NCI-H510A (cell line): ENCODE results near the gene SLC25A12.
"Not testable (repeated sequence)": the region's sequence is repeated elsewhere in the genome, so short reads cannot be mapped to it uniquely, and the experiment has no call there.

Experiments used
- DNase-seq: peaks from one replicate; lab custom pipeline; 2025; lab: John Stamatoyannopoulos, UW

The SLC25A12 gene

GRCh38 chr2:171822525-171823322, 71.3 kb downstream of the SLC25A12 start:
- no peak for DNase-seq

DNA sequence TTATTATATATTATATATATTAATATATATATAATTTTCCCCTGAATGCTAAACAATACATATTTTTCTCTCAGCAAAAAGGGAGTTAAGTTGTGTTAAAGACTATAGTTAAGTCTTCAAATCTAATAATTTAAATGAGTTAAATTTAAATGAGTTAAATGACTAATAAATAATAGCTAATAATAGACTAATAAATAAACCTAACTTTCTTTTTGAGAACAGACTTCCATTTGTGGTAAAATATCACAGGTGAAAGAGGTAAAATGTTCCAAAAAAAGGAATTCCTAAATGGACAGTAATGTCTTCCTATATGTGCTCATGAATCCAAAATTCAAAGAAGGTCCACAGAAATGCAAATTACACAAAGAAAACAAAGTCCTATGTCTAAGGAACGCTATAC, 74.6 kb downstream of the SLC25A12 start:
- no peak for DNase-seq

DNA sequence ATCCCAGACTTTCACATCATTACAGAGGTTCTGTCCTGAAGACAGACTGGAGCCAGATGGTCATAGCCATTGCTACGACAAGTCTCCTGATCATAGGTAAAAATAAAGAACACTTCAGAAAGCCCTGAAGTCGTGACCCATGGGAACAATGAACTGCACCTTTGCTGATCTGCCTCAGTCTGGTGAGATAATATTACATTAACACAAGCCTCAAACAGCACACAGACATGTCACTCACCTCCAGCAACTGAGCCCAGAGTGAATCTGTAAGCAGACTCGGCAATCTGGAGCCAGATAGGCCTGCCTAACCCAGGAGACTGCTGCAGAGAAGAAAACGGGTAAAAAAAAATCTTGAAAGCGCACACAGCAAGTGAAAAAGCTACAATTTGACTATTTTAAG, 79.2 kb downstream of the SLC25A12 start:
- DNase-seq, result no peak

- DNase-seq, result no peak
These were observed 79.9 kb downstream of the SLC25A12 start for GRCh38 chr2:171814174-171814573.

DNA sequence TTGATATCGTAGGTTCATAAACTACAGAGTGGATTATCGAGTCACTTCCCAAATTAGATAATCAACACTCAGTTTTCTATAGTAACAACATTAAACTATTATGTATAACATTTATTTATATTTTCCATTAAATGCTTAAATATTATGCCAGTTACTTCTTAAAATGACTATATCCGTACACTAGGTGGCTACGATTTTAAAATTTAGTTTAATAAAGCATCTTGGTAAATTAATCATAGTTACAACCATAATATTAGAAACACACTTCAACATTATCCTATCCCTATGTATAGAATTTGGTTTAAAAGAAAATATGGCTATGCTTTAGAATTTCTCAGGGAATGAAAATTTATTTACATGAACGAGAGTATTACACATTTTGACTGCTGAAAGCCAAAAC, 80.3 kb downstream of the SLC25A12 start:
- DNase-seq, result no peak

- DNase-seq, result no peak
These were observed 80.9 kb downstream of the SLC25A12 start for GRCh38 chr2:171813126-171813525.

- DNase-seq, result peak; percentile 13
These were observed 82.8 kb downstream of the SLC25A12 start for GRCh38 chr2:171811245-171811628.

DNA sequence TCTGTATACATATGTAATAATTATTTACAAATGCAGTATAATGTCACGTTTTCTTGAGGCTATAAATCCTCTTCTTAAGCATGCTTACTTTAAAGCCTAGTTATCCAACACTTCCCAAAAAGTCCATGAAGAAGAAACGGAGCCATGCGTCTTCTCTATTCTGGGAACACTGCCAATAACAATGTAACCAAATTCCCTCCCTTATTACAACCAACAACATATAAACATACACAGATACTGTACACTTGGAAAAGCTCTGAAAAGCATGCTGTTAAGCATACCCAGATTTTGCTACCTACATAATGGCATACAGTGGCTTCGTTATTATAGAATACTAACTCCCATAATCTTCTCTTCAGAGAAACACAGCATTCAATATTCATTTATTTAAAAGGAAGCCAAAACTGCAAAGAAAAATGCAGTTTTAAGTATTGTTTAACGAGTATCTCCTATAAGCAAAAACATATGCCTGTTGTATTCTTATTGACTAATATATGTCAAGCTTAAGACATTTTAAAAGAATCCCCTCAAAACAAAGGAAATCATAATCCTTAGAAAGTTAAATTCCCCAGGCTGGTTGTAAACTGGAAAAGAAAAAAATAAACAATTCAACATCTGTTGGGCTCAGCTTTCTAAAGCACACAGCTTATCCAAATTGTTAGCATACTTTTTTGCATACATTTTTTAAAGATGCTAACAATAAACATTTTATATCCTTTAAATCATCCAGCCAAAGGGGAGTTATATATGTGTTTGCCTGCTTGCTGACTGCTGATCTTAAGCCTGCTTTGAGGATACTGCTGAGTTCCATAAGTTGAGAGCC, 83.4 kb downstream of the SLC25A12 start:
- DNase-seq, result no peak

- DNase-seq, result not testable (repeated sequence)
These were observed 85.2 kb downstream of the SLC25A12 start for GRCh38 chr2:171808885-171809284.

DNA sequence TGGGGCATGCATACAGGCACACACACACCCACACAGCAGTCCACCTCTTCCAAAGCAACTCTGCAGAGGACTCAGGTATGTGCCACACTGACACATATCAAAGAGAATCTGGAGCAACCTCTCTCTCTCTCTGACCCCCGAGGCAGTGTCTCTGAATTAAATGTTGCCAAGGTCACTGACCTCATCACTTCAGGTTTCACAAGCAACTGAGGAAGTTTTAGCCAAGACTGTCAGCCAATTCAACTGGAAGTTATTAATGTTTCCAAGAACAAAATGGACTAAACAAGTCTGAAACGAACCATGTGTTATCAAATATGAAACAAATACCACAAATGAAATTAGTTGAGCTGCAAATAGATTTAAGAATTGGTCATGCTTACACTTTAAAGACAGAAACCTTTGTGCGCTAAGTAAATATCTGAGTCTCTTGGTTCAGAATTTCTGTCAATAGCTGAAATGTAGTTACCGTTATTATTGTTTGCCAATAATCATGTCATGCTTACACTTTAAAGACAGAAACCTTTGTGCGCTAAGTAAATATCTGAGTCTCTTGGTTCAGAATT, 86.1 kb downstream of the SLC25A12 start:
- DNase-seq, result no peak

DNA sequence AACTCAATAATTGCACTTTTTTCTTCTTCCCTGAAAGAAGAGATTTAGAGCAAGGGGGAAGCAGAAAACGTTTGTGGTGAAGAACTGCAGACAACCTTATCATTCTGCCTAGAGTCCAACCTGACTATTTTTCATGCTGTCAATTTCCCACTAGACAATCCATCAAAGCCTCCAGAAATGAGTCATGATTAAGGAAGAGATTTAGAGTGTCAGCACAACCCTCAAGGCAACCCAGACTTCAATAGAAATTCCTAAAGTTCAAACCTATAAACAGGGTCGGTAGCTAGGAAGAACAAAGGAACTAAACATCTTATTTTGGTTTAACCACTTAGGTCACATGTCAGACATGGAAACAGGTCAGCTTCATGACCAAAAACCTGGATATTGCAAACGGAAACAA, 86.9 kb downstream of the SLC25A12 start:
- DNase-seq, result no peak

DNA sequence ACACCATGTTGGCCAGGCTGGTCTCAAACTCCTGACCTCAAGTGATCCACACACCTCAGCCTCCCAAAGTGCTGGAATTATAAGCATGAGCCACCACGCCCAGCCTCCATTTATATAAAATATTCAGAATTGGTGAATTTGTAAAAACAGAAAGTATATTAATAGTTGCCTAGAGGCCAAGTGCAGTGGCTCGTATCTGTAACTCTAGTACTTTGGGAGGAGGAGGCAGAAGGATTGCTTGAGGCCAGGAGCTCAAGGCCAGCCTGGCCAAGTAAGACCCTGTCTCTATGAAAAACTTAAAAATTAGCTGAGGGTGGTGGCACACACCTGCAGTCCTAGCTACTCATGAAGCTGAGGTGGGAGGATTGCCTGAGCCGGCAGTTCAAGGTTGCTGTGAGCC, 89.6 kb downstream of the SLC25A12 start:
- DNase-seq, result no peak

- no peak for DNase-seq
These were observed 90.3 kb downstream of the SLC25A12 start for GRCh38 chr2:171803757-171804156.

- no peak for DNase-seq
These were observed 93.4 kb downstream of the SLC25A12 start for GRCh38 chr2:171800639-171801038.

- no peak for DNase-seq
These were observed 95.8 kb downstream of the SLC25A12 start for GRCh38 chr2:171798156-171798820.

- no peak for DNase-seq
These were observed 99.1 kb downstream of the SLC25A12 start for GRCh38 chr2:171794918-171795317.

DNA sequence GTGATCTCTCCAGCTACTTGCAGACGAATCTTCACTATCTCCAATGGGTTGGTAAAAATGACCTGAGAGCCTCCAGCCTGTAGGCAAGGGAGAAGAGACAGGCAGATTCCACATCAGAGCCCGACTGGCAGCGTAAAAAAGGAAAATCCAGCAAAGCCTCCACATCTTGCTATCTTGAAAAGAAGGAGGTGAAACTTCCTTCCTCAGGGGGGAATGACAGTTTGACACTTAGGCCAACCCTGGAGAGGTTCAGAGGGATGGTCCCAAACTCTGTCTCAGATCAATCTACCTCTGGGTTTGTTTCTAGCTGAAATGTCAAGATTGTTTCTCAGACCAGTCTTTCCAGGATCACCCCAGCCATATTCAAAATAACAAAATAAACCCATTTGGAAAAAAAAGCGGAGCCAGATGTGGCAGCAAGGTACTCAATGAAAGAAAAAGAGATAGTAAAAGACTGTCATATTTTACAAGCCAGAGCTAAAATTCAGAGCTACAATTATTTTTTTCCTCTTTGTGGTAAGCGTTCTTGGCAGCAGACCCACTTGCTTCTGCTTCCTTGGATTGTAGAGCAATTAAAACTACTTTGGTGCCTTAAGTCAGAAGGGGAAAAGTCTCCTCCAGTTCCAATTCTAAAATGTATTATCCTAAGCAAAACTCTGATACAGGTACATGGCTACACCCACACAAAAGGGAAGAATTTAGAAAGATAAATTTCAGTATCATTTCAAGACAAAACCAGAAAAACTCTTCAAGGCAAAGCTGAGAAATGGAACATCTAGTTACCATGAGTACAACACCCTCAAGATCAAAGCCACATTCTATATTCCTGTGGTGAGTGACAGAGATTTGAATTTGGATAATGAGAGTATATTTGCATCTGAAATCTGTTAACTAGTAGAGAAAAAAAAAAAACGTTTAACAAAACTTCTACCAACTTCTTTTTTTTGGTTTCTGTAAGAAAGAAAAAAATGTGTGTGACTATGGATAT, 100.1 kb downstream of the SLC25A12 start:
- no peak for DNase-seq

DNA sequence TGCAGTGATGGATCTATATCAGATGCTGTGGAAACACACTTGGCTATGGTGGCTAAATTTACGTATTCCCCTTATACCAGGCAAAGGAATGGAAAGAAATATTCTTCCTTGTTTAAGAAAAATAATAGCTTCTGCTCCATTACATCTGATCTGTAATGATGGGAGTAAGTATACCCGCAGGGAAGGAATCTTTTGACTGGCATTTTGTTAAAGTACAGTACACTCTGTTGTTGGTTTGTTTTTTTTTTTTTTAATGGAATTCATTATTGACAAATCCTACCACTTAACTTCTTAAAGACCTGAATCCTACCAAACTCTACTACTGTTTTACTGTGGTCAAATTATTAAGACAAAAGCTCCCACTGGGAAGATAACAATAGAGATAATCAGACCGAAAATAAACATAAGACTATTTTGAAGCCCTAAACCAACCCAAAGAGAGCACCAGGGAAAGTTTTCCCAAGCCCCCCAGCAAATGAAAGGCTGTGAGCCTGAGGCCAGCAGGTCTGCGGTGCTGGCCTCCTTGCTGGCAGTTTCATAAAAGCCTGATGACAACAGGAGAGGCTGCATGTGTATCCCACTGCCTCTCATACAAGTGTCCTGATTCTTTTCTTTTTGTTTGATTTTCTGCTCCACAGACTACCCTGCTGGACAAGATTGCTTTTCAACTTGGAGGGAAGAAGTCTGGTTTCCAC, 101.0 kb downstream of the SLC25A12 start:
- DNase-seq, result no peak

- DNase-seq, result no peak
These were observed 101.9 kb downstream of the SLC25A12 start for GRCh38 chr2:171792157-171792556.

DNA sequence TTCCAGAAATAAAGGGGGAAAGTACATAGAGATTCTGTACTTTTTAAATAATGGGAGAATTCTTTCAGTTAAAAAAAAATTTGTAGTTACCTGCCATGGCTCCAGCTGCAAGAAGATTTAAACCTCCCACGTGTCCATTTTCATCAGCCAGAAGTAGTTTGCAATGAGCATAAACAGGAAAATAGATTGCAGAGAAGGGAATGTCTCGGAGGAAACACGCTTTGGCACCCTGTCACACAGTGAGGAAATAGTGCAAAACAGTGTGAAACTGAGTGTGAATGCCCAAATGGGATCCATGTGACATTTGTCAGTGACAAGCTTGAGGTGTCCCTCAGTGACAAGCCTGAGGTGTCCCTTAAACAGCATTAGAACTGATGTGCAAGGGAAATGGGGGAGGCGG, 102.7 kb downstream of the SLC25A12 start:
- DNase-seq, result no peak

DNA sequence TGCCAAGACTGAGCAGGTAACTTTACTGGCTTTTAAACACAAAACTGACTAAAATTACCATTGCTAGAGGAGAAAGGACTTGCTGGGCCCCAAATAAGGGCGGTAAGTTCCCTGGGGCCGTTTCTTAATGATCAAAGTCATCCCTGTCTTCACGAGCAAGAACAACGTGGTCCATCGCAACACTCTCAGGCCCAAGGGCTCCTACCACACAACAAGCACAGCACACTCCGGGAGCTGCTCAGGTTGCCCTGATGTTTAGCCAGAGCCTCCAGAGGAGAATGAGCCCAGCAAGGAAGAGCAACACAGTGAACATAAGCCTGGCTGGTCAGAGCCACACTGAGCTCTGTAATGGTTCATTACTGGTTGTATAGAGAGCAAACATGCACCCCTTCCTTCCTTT, 104.1 kb downstream of the SLC25A12 start:
- no peak for DNase-seq
